ENCODE results near the gene TMX2.

DNA sequence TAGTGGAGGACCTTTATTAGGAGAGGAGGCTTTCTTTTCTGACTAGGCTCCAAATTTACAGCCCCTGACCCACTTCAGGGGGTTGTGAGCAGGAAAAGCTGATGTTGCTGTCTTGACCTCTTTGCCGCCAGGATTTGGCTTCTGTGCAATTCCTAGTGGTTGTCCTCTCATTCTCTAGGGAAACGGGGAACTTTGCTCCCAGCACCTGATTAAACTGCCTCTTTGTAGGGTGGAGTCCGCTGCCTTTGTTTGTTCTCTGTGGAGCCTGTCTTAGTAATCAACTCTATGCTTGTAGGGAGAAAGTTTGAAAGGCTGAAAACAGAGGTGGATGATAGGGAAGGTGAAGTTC is 65.5 kb downstream of the TMX2 start:
- TF ChIP-seq, protein P1, sequence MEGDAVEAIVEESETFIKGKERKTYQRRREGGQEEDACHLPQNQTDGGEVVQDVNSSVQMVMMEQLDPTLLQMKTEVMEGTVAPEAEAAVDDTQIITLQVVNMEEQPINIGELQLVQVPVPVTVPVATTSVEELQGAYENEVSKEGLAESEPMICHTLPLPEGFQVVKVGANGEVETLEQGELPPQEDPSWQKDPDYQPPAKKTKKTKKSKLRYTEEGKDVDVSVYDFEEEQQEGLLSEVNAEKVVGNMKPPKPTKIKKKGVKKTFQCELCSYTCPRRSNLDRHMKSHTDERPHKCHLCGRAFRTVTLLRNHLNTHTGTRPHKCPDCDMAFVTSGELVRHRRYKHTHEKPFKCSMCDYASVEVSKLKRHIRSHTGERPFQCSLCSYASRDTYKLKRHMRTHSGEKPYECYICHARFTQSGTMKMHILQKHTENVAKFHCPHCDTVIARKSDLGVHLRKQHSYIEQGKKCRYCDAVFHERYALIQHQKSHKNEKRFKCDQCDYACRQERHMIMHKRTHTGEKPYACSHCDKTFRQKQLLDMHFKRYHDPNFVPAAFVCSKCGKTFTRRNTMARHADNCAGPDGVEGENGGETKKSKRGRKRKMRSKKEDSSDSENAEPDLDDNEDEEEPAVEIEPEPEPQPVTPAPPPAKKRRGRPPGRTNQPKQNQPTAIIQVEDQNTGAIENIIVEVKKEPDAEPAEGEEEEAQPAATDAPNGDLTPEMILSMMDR (IDR thresholded peaks at IDR 0.05; ENCODE audit: insufficient read depth, low read length, poor library complexity, severe bottlenecking), result no peak
- no peak for TF ChIP-seq EZH2phosphoT487 (conservative IDR thresholded peaks at IDR 0.05; ENCODE audit: low read length)

All from SU-DHL-6 (cell line).